SH-SY5Y (cell line): ENCODE measurements around the gene TAF1A.

ENCODE experiments used
- GATA2 ChIP-seq: IDR thresholded peaks from 2 replicates; pipeline ENCODE4 v1.6.1; 2011; ENCODE audit warnings: mild to moderate bottlenecking, low read depth, low read length
- GATA3 ChIP-seq: IDR thresholded peaks from 2 replicates; pipeline ENCODE4 v1.6.1; 2011; ENCODE audit warnings: low read depth, mild to moderate bottlenecking, low read length, moderate library complexity

The TAF1A gene

DNA sequence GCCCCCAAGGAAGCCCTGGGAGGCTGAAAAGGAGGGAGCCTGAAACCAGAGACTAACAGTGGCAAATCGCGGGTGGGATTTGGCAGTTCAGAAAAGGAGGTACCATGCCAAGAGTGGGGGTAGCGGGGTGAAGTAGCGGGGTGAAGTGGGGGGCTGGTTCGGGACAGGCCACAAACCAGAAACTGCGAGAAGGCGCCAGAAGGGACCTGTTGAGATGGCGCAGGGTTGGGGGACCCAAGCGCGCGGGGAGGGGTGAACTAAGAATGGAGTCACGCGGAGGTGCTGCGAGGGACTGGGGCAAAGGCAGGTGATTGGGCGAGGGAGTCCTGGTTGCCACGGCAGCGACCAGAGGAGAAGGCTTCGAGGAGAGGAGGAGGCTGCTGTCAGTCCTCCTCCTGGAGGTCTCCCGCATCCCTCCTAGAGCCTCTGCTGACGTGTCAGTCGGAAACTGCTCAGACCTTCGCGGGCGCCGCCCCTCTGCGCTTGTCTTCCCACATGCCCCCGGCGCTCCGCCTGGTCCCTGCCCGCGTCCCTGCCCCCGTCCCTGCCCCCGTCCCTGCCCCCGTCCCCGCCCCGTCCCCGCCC, 27.7 kb upstream of the TAF1A start:
- TF ChIP-seq GATA3 (no peak), GATA2 (no peak)

GRCh38 chr1:222616525-222616924, 26.8 kb upstream of the TAF1A start:
- TF ChIP-seq GATA3 (no peak), GATA2 (no peak)

DNA sequence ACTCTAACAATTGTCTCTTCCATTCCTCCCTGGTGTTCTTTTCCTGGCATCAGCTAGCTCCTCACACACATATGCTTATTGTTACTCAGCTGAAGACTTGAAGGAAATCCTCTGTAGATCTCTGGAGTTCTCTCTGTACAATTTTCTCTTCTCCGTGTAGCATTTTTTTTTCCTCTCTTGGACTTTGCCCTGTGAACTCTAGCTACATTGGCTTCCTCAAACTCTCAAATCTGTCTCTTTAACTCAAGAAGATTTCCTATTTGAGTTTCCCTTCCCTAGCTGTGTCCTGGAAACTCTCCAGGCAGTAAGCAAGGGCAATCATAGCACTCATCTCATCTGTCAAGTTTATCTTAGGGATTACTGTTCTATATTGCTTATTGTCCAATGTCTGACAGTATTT, 23.9 kb upstream of the TAF1A start:
- no peak for TF ChIP-seq GATA2
- TF ChIP-seq GATA3 = no peak

GRCh38 chr1:222610728-222611127, 21.0 kb upstream of the TAF1A start:
- TF ChIP-seq GATA2 (no peak), GATA3 (no peak)

- TF ChIP-seq GATA3 (no peak), GATA2 (no peak)
Observed at GRCh38 chr1:222606757-222607156, 17.0 kb upstream of the TAF1A start.

- TF ChIP-seq GATA3 = no peak
Observed at GRCh38 chr1:222601257-222601656, 11.5 kb upstream of the TAF1A start.

- no peak for TF ChIP-seq GATA2
- TF ChIP-seq GATA3 = no peak
Observed at GRCh38 chr1:222600281-222600680, 10.5 kb upstream of the TAF1A start.

DNA sequence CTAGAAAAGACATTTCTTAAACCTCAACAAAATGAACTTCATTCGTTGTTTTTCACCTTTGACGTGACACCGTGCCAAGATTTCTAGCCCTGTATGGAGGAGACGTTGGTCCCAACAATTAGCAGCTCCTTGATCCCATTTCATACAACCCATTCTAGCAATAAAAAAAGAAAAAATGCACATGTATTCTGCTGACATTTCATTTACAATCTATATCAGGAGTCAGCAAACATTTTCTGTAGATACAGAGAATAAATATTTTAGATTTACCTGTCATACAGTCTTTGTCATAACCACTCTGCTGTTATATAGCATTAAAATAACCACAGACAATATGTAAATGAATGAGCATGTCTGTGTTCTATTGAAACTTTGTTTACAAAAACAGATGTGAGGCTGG, 7.0 kb upstream of the TAF1A start:
- TF ChIP-seq GATA2 (no peak), GATA3 (no peak)

DNA sequence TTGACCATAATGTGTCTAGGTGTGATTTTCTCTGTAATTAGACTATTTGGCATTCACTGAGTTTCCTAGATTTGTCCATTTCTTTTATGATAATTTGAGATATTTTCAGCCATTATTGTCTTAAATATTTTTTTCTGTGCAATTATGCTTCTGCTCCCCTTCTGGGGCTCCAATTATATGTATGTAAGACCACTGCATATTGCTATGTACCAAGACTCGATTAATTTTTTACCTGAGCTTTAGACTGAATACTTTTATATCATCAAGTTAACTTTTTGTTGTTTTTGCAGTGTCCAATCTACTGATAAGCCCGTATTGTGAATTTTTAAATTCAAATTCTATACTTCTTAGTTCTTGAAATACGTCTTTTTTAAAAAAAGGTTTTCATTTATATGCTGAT, 5.1 kb upstream of the TAF1A start:
- TF ChIP-seq GATA3 = no peak
- TF ChIP-seq GATA2 = no peak

DNA sequence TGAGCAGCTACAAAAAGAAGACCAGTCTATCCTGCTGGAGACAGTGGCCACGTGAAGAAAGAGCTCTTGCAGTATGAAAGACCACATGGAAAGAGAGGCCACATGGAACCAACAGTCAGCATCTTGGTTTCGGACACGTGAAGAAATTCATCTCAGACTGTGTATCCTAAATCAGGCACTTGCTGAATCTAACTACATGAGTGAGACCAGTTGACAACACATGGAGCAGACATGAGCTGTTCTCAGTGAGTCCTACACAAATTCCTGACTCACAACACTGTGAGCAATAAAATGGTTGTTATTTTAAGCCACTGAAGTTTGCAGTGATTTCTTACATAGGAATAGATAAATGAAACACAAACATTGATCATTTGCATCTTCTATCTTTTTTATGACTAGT, 2.4 kb upstream of the TAF1A start:
- no peak for TF ChIP-seq GATA2
- TF ChIP-seq GATA3 = no peak

DNA sequence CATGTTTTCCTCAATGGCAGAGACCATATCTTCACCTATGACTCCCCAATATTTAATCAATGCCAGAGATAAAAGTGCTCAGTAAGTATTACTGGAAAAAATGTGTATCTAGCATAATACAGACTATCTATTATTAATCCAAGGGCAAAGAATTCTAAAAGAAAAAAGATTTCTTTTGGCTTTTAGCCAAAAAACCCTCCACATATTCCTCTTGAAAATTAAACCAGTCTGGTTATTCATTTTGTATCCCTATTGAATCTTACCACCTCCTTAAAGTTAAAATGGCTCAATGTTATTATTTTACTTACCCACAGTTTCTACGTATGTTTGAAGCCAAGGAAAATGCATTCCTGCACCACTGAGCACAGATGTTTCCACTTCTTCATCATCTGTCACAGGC, 1.6 kb downstream of the TAF1A start:
- TF ChIP-seq GATA2 = no peak
- TF ChIP-seq GATA3 = no peak

GRCh38 chr1:222586842-222587241, 2.9 kb downstream of the TAF1A start:
- TF ChIP-seq GATA2 (no peak), GATA3 (no peak)

DNA sequence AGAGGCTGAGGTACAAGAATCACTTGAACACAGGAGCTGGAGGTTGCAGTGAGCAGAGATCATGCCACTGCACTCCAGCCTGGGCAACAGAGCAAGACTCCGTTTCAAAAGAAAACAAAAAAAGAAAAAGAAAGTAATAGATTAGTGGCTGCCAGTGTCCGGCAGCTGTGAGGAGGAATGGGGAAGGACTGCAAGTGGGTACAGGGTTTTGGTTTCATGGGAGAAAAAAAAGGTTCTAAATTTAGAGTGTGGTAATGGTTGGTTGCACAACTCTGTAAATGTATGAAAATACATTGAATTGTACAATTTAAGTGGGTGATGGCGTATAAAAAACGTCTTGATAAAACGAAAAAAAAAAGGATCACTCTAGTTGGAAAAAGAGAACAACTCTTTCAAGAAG, 6.7 kb downstream of the TAF1A start:
- TF ChIP-seq GATA2 (no peak), GATA3 (no peak)

GRCh38 chr1:222582099-222582774, 7.5 kb downstream of the TAF1A start:
- TF ChIP-seq GATA3 = no peak
- TF ChIP-seq GATA2 = no peak

DNA sequence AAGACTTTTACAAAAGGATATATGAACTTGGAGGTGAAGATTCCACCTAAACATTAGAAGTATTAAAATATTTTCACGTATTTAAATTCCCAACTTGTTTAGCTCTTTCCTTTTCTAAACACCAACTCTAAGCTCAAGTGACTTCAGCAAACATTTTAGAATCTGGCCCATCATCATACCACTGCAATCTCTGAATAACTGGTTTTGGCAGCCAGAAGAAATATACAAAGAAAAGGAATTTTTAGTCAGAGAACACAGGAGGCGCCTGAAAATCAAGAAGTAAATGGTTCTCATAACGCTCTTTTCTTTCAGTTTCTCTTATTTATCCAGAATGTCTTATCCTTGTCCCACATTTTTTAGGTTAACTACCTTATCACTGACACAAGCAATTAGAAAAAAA, 10.4 kb downstream of the TAF1A start:
- TF ChIP-seq GATA2 (no peak), GATA3 (no peak)

GRCh38 chr1:222570837-222571236, 18.9 kb downstream of the TAF1A start:
- no peak for TF ChIP-seq GATA3
- no peak for TF ChIP-seq GATA2

- TF ChIP-seq GATA3 (no peak), GATA2 (no peak)
Observed at GRCh38 chr1:222561656-222562055, 28.1 kb downstream of the TAF1A start.

DNA sequence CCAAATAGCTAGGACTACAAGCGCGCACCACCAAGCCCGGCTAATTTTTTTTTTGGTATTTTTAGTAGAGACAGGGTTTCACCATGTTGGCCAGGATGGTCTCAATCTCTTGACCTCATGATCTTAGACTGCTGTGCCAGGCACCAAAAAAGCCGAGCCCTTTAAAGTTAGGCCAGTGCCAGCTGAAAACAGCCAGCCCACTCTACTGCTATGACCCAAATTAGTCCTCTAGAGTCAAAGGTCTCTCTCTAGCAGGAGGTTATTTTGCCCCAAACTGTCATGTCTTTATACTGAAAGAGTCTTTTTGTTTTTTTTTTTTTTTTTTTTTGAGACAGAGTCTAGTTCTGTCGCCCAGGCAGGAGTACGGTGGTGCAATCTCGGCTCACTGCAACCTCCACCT, 32.2 kb downstream of the TAF1A start:
- no peak for TF ChIP-seq GATA3
- TF ChIP-seq GATA2 = no peak
